MCF 10A (cell line): ENCODE measurements around the gene C2CD3. TPM values are rescaled to one million over a fixed set of nuclear protein-coding genes. Genes with fewer than 3 reads are reported as not detected.

Source experiments
- BruUV-seq: library from RNA; stranded (reverse); fragments of 400-500 nt; replicated peaks from 2 replicates; lab custom pipeline; 2021; lab: Mats Ljungman, UMichigan
- CTCF ChIA-PET: fragments of 300-600 bp; sonication (Branson Sonifier 250); formaldehyde crosslinking; extraction: SDS; loops from one replicate; lab custom pipeline; 2021; ENCODE audit warnings: antibody characterized with exemption, inconsistent platforms; lab: Yijun Ruan, JAX
- POLR2A ChIA-PET: fragments of 300-600, 350-650 bp; sonication (Branson Sonifier 250); formaldehyde crosslinking; extraction: SDS; loops from one replicate; lab custom pipeline; 2020; ENCODE audit warnings: antibody characterized with exemption, inconsistent platforms; lab: Yijun Ruan, JAX
- DNase-seq: peaks from one replicate; pipeline ENCODE4 v3.0.0-alpha.2; 2018; ENCODE audit not compliant: unreplicated experiment
- H3K27ac Mint-ChIP-seq: one replicate; pipeline ENCODE4 v1.8.0; 2022; ENCODE audit warnings: mild to moderate bottlenecking, low read depth, mixed read lengths; ENCODE audit not compliant: unreplicated experiment
- H3K27me3 Mint-ChIP-seq: one replicate; pipeline ENCODE4 v1.8.0; 2022; ENCODE audit warnings: mixed read lengths; ENCODE audit not compliant: insufficient read depth, unreplicated experiment
- H3K36me3 Mint-ChIP-seq: one replicate; pipeline ENCODE4 v1.8.0; 2022; ENCODE audit warnings: mild to moderate bottlenecking, moderate library complexity, mixed read lengths; ENCODE audit not compliant: insufficient read depth, unreplicated experiment
- H3K4me1 Mint-ChIP-seq: one replicate; pipeline ENCODE4 v1.8.0; 2022; ENCODE audit warnings: mixed read lengths; ENCODE audit not compliant: insufficient read depth, unreplicated experiment
- H3K4me3 Mint-ChIP-seq: one replicate; pipeline ENCODE4 v1.8.0; 2022; ENCODE audit warnings: mild to moderate bottlenecking, moderate library complexity, mixed read lengths; ENCODE audit not compliant: unreplicated experiment
- H3K9me3 Mint-ChIP-seq: one replicate; pipeline ENCODE4 v1.8.0; 2022; ENCODE audit warnings: mixed read lengths; ENCODE audit not compliant: unreplicated experiment
- intact Hi-C: fragments of 100-400 bp; cut with micrococcal nuclease; formaldehyde crosslinking; loops from 2 replicates; pipeline ENCODE4 v1.14.1; 2022
- total RNA-seq: library from RNA; stranded (reverse); gene quantifications from 2 replicates; pipeline ENCODE4 v1.2.3, GENCODE V29; 2022
- TF ChIP-seq, protein P1 (sequence below): fragments of 200-600 bp; IDR thresholded peaks from one replicate; pipeline ENCODE4 v1.8.0; 2022; ENCODE audit warnings: antibody characterized with exemption, mild to moderate bottlenecking; ENCODE audit not compliant: unreplicated experiment

C2CD3 gene
- total RNA-seq, 1 experiment from 2014 or later, result 18.7 TPM

GRCh38 chr11:74185285-74185684, 14.5 kb upstream of the C2CD3 start:
- peaks cover 6% of the 10 kb centered on the region for H3K4me1 Mint-ChIP-seq
- no peak for DNase-seq
- no TSS peak for BruUV-seq
- TF ChIP-seq, protein P1, sequence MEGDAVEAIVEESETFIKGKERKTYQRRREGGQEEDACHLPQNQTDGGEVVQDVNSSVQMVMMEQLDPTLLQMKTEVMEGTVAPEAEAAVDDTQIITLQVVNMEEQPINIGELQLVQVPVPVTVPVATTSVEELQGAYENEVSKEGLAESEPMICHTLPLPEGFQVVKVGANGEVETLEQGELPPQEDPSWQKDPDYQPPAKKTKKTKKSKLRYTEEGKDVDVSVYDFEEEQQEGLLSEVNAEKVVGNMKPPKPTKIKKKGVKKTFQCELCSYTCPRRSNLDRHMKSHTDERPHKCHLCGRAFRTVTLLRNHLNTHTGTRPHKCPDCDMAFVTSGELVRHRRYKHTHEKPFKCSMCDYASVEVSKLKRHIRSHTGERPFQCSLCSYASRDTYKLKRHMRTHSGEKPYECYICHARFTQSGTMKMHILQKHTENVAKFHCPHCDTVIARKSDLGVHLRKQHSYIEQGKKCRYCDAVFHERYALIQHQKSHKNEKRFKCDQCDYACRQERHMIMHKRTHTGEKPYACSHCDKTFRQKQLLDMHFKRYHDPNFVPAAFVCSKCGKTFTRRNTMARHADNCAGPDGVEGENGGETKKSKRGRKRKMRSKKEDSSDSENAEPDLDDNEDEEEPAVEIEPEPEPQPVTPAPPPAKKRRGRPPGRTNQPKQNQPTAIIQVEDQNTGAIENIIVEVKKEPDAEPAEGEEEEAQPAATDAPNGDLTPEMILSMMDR, result no peak
- ChIA-PET CTCF (interaction anchor here (1.8 kb wide), 1 partner anchor 266 kb away, joined by 4 read pairs; no protein-coding TSS in a partner anchor), POLR2A (interaction anchor here (4.4 kb wide), 1 partner anchor 14 kb away, joined by 34 read pairs; the partner anchor contains the start of genes C2CD3 and PPME1)
- peaks cover 11% of the 10 kb centered on the region for H3K36me3 Mint-ChIP-seq
- H3K4me3 Mint-ChIP-seq, result no peak overlapping the region
- intact Hi-C loops, result no loop called here
- H3K27me3 Mint-ChIP-seq, result no peaks in the 10 kb centered on the region
- H3K27ac Mint-ChIP-seq, result no peak overlapping the region
- H3K9me3 Mint-ChIP-seq, result no peaks in the 10 kb centered on the region

DNA sequence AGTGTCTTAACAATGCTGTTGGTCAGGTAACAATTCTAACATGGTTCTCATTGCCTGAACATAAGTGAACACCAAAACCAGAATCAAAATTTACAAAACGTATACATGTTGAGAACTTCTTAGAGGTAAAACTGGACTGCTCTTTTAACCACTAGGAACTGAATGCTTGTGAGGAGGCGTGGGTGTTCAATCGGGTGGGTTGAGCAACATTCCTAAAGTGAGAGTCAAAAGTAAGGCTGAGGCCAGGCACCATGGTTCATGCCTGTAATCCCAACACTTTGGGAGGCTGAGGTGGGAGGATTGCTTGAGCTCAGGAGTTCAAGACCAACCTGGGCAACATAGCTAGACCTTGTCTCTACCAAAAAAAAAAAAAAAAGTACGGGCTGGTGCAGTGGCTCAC, 11.8 kb upstream of the C2CD3 start:
- Mint-ChIP-seq H3K27me3 (no peaks in the 10 kb centered on the region), H3K9me3 (no peaks in the 10 kb centered on the region), H3K4me1 (peaks cover 26% of the 10 kb centered on the region), H3K4me3 (no peak overlapping the region), H3K27ac (no peak overlapping the region), H3K36me3 (peaks cover 11% of the 10 kb centered on the region)
- CTCF ChIA-PET, result no interaction called here
- POLR2A ChIA-PET, result interaction anchor here (4.4 kb wide), 1 partner anchor 11 kb away, joined by 34 read pairs; the partner anchor contains the start of genes C2CD3 and PPME1
- peak; percentile 32 for DNase-seq
- no TSS peak for BruUV-seq
- intact Hi-C loops, result no loop called here
- TF ChIP-seq, protein P1, result no peak

DNA sequence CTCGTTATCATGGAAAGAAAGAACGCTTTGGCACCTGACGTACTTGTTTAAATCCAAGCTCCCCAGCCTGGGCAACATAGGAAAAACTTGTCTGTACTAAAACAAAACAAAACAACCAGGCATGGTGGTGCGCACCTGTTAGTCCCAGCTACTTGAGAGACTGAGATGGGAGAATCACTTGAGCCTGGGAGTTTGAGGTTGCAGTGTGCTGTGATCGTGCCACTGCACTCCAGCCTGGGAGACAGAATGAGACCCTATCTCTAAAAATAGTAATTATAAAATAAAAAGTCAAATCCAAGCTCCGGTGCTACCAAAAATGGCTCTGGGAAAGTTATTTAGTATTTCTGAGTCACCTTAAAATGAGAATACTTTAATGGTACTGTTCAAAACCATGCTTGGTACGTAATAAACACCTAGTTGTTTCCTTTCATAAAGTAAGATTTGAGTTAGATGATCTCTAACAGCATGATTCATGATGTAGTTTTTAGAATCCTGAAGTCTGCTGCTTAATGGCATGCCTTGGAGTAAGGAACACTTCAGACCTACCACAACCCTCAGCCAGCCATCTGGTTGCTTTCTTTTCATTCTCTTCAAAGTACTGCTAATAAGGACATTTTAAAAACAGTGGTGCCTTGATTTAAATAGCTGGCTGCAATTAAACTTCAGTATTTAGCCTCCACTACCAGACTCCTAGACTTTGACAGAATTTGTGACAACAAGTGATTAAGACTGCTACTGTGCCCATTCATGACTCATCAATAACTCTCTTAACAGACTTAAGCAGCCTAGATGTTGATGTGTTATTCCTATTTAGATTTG, 8.6 kb upstream of the C2CD3 start:
- BruUV-seq, result no TSS peak
- H3K36me3 Mint-ChIP-seq, result peaks cover 11% of the 10 kb centered on the region
- H3K9me3 Mint-ChIP-seq, result no peaks in the 10 kb centered on the region
- H3K27ac Mint-ChIP-seq, result peak overlapping the region; percentile 57
- CTCF ChIA-PET, result interaction anchor here (0.6 kb wide), 1 partner anchor 17 kb away, joined by 3 read pairs; no protein-coding TSS in a partner anchor
- TF ChIP-seq, protein P1, result no peak
- peaks cover 22% of the 10 kb centered on the region for H3K4me1 Mint-ChIP-seq
- intact Hi-C loops, result no loop called here
- no peaks in the 10 kb centered on the region for H3K27me3 Mint-ChIP-seq
- no peak for DNase-seq
- POLR2A ChIA-PET, result interaction anchor here (0.6 to 1.9 kb wide), 3 partner anchors 8 to 45 kb away, joined by 3 to 7 read pairs (median 4); partner anchors contain the start of genes C2CD3 and PPME1
- H3K4me3 Mint-ChIP-seq, result no peak overlapping the region

DNA sequence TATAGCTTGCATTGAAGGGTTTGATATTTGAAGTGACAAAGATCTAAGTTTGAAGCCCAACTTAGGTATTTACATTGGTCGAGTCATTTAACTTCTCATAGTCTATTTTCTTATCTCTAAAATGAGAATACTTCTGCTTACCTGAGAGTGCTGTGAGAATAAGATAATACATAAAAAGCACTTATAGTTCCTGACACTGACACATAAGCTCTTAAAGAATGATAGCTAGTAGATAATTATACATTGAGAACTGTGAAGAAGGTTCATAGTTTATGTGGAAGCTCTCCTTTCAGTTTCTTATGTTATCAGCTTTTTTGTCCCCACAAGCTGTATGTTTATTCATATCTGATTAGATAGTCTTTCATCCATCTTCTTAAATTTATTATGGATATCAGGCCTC, 5.1 kb upstream of the C2CD3 start:
- CTCF ChIA-PET, result interaction anchor here (0.7 to 1.1 kb wide), 3 partner anchors 10 to 122 kb away, joined by 3 read pairs; no protein-coding TSS in a partner anchor
- Mint-ChIP-seq H3K27me3 (no peaks in the 10 kb centered on the region), H3K27ac (no peak overlapping the region), H3K4me1 (peaks cover 26% of the 10 kb centered on the region), H3K36me3 (peaks cover 4% of the 10 kb centered on the region), H3K9me3 (no peaks in the 10 kb centered on the region), H3K4me3 (no peak overlapping the region)
- DNase-seq, result no peak
- intact Hi-C loops, result no loop called here
- POLR2A ChIA-PET, result interaction anchor here (0.9 kb wide), 1 partner anchor 8 kb away, joined by 4 read pairs; no protein-coding TSS in a partner anchor
- TF ChIP-seq, protein P1, result no peak
- no TSS peak for BruUV-seq
